ENCODE results near the gene REV3L. TPM values are rescaled to one million over a fixed set of nuclear protein-coding genes. Genes with fewer than 3 reads are reported as not detected.
A peak's percentile ranks its signal among the peaks of the same experiment; 100 is the strongest.

The REV3L gene
- total RNA-seq, 5 donors from 2014 or later (not counting 1 experiment from before 2014, with no cell fraction given): 18.0 to 27.6 (median 22.1) TPM

GRCh38 chr6:111274593-111275217 is 208.3 kb downstream of the REV3L start:
- H3K4me1 ChIP-seq (ENCODE audit: control insufficient read depth in 1 of 2, extremely low read depth in 1 of 2, insufficient read depth in 2 of 2, low read length in 2 of 2): no peaks in the 10 kb centered on the region
- Mint-ChIP-seq H3K4me3 (no peak overlapping the region), H3K27me3 (no peaks in the 10 kb centered on the region), H3K9me3 (peaks cover 11 to 30% (median 19%) of the 10 kb centered on the region in 3 donors), H3K4me1 (peaks cover 0 to 6% (median 0%) of the 10 kb centered on the region in 3 donors), H3K36me3 (peaks cover 71% of the 10 kb centered on the region), H3K27ac (no peak overlapping the region)
- H3K4me3 ChIP-seq (ENCODE audit: control insufficient read depth in 1 of 2, extremely low read depth in 1 of 2, low read length in 1 of 2): no peak overlapping the region
- POLR2A ChIA-PET: no interaction called here
- no CpG with 5 or more reads among the region's 3 CpGs for WGBS (ENCODE audit: insufficient coverage)
- H3K27ac ChIP-seq (ENCODE audit: low read length): no peak overlapping the region
- ATAC-seq (replicated peaks in 1 of 4): no peak
- CTCF ChIA-PET: interaction anchor here (0.5 to 0.7 kb wide), 2 partner anchors 19 to 265 kb away, joined by 4 to 6 read pairs; no protein-coding TSS in a partner anchor
- no peaks in the 10 kb centered on the region for H3K27me3 ChIP-seq (replicated peaks in 1 of 2; ENCODE audit: control insufficient read depth in 2 of 2, extremely low read depth in 1 of 2, insufficient read depth in 2 of 2, low read length in 1 of 2)
- peaks cover 10% of the 10 kb centered on the region for H3K9me3 ChIP-seq
- no peak for DNase-seq
- peaks cover 8 to 40% of the 10 kb centered on the region in 2 donors for H3K36me3 ChIP-seq (ENCODE audit: control insufficient read depth in 2 of 2, extremely low read depth in 1 of 2, insufficient read depth in 1 of 2, low read length in 1 of 2)

- ChIA-PET POLR2A (no interaction called here), CTCF (interaction anchor here in 1 of 2 donors (0.6 to 1.3 kb wide), 3 partner anchors 11 to 639 kb away, joined by 3 read pairs; a partner anchor contains a TSS)
- no peak overlapping the region for H3K4me3 Mint-ChIP-seq
- no peaks in the 10 kb centered on the region for H3K27me3 Mint-ChIP-seq
- H3K27ac Mint-ChIP-seq: no peak overlapping the region
- no CpG with 5 or more reads among the region's 4 CpGs for WGBS (ENCODE audit: insufficient coverage)
- Histone ChIP-seq H3K9me3 (no peaks in the 10 kb centered on the region), H3K27ac (ENCODE audit: low read length) (no peak overlapping the region), H3K4me3 (ENCODE audit: control insufficient read depth in 1 of 2, extremely low read depth in 1 of 2, low read length in 1 of 2) (no peak overlapping the region), H3K27me3 (replicated peaks in 1 of 2; ENCODE audit: control insufficient read depth in 2 of 2, extremely low read depth in 1 of 2, insufficient read depth in 2 of 2, low read length in 1 of 2) (no peaks in the 10 kb centered on the region), H3K36me3 (ENCODE audit: control insufficient read depth in 2 of 2, extremely low read depth in 1 of 2, insufficient read depth in 1 of 2, low read length in 1 of 2) (peaks cover 3 to 33% of the 10 kb centered on the region in 2 donors), H3K4me1 (ENCODE audit: control insufficient read depth in 1 of 2, extremely low read depth in 1 of 2, insufficient read depth in 2 of 2, low read length in 2 of 2) (no peaks in the 10 kb centered on the region)
- DNase-seq (no peak), ATAC-seq (replicated peaks in 1 of 4) (no peak)
- peaks cover 66% of the 10 kb centered on the region for H3K36me3 Mint-ChIP-seq
- peaks cover 7 to 18% (median 14%) of the 10 kb centered on the region in 3 donors for H3K9me3 Mint-ChIP-seq
- H3K4me1 Mint-ChIP-seq: peaks cover 12 to 23% (median 20%) of the 10 kb centered on the region in 3 donors
Measured at GRCh38 chr6:111270121-111270520, 212.9 kb downstream of the REV3L start.

GRCh38 chr6:111269401-111269970 is 213.5 kb downstream of the REV3L start:
- peaks cover 3 to 31% of the 10 kb centered on the region in 2 donors for H3K36me3 ChIP-seq (ENCODE audit: control insufficient read depth in 2 of 2, extremely low read depth in 1 of 2, insufficient read depth in 1 of 2, low read length in 1 of 2)
- Mint-ChIP-seq H3K4me1 (peaks cover 12 to 23% (median 20%) of the 10 kb centered on the region in 3 donors), H3K9me3 (peaks cover 5 to 14% (median 11%) of the 10 kb centered on the region in 3 donors), H3K36me3 (peaks cover 60% of the 10 kb centered on the region), H3K27ac (no peak overlapping the region), H3K27me3 (no peaks in the 10 kb centered on the region), H3K4me3 (no peak overlapping the region)
- no peak for DNase-seq
- ATAC-seq (replicated peaks in 1 of 4): no peak
- ChIA-PET POLR2A (no interaction called here), CTCF (interaction anchor here in 1 of 2 donors (1.1 kb wide), 1 partner anchor 11 kb away, joined by 3 read pairs; a partner anchor contains a TSS)
- no peaks in the 10 kb centered on the region for H3K9me3 ChIP-seq
- no peaks in the 10 kb centered on the region for H3K27me3 ChIP-seq (replicated peaks in 1 of 2; ENCODE audit: control insufficient read depth in 2 of 2, extremely low read depth in 1 of 2, insufficient read depth in 2 of 2, low read length in 1 of 2)
- no CpG with 5 or more reads among the region's 1 CpG for WGBS (ENCODE audit: insufficient coverage)
- H3K4me1 ChIP-seq (ENCODE audit: control insufficient read depth in 1 of 2, extremely low read depth in 1 of 2, insufficient read depth in 2 of 2, low read length in 2 of 2): no peaks in the 10 kb centered on the region
- H3K27ac ChIP-seq (ENCODE audit: low read length): no peak overlapping the region
- H3K4me3 ChIP-seq (ENCODE audit: control insufficient read depth in 1 of 2, extremely low read depth in 1 of 2, low read length in 1 of 2): no peak overlapping the region

GRCh38 chr6:111267764-111268333 is 215.2 kb downstream of the REV3L start:
- ChIA-PET POLR2A (interaction anchor here in 1 of 2 donors (0.6 kb wide), 1 partner anchor 240 kb away, joined by 3 read pairs; no protein-coding TSS in a partner anchor), CTCF (interaction anchor here in 1 of 2 donors (1.1 kb wide), 1 partner anchor 9 kb away, joined by 3 read pairs; a partner anchor contains a TSS)
- Histone ChIP-seq H3K27me3 (replicated peaks in 1 of 2; ENCODE audit: control insufficient read depth in 2 of 2, extremely low read depth in 1 of 2, insufficient read depth in 2 of 2, low read length in 1 of 2) (no peaks in the 10 kb centered on the region), H3K9me3 (no peaks in the 10 kb centered on the region), H3K4me3 (ENCODE audit: control insufficient read depth in 1 of 2, extremely low read depth in 1 of 2, low read length in 1 of 2) (no peak overlapping the region), H3K27ac (ENCODE audit: low read length) (no peak overlapping the region), H3K36me3 (ENCODE audit: control insufficient read depth in 2 of 2, extremely low read depth in 1 of 2, insufficient read depth in 1 of 2, low read length in 1 of 2) (peaks cover 10 to 38% of the 10 kb centered on the region in 2 donors), H3K4me1 (ENCODE audit: control insufficient read depth in 1 of 2, extremely low read depth in 1 of 2, insufficient read depth in 2 of 2, low read length in 2 of 2) (no peaks in the 10 kb centered on the region)
- DNase-seq (no peak), ATAC-seq (replicated peaks in 1 of 4) (no peak)
- Mint-ChIP-seq H3K4me1 (peaks cover 12 to 30% (median 28%) of the 10 kb centered on the region in 3 donors), H3K27me3 (no peaks in the 10 kb centered on the region), H3K27ac (no peak overlapping the region), H3K9me3 (no peaks in the 10 kb centered on the region), H3K4me3 (peak overlapping the region in 1 of 3 donors; percentile 25), H3K36me3 (peaks cover 51% of the 10 kb centered on the region)
- 100% methylated on average over 1 of the region's 7 CpGs for WGBS (ENCODE audit: insufficient coverage)

GRCh38 chr6:111266276-111266675 is 216.7 kb downstream of the REV3L start:
- CTCF ChIA-PET: no interaction called here
- Histone ChIP-seq H3K27ac (ENCODE audit: low read length) (no peak overlapping the region), H3K27me3 (replicated peaks in 1 of 2; ENCODE audit: control insufficient read depth in 2 of 2, extremely low read depth in 1 of 2, insufficient read depth in 2 of 2, low read length in 1 of 2) (no peaks in the 10 kb centered on the region), H3K4me1 (ENCODE audit: control insufficient read depth in 1 of 2, extremely low read depth in 1 of 2, insufficient read depth in 2 of 2, low read length in 2 of 2) (peaks cover 0 to 3% of the 10 kb centered on the region in 2 experiments), H3K36me3 (ENCODE audit: control insufficient read depth in 2 of 2, extremely low read depth in 1 of 2, insufficient read depth in 1 of 2, low read length in 1 of 2) (peaks cover 10 to 38% of the 10 kb centered on the region in 2 donors), H3K4me3 (ENCODE audit: control insufficient read depth in 1 of 2, extremely low read depth in 1 of 2, low read length in 1 of 2) (no peak overlapping the region), H3K9me3 (no peaks in the 10 kb centered on the region)
- Mint-ChIP-seq H3K9me3 (no peaks in the 10 kb centered on the region), H3K27ac (no peak overlapping the region), H3K4me3 (no peak overlapping the region), H3K36me3 (peaks cover 49% of the 10 kb centered on the region), H3K4me1 (peaks cover 18 to 36% (median 36%) of the 10 kb centered on the region in 3 donors), H3K27me3 (no peaks in the 10 kb centered on the region)
- POLR2A ChIA-PET: no interaction called here
- DNase-seq: no peak
- 100% methylated on average over 2 of the region's 2 CpGs for WGBS (ENCODE audit: insufficient coverage)
- no peak for ATAC-seq (replicated peaks in 1 of 4)

- Histone ChIP-seq H3K27ac (ENCODE audit: low read length) (no peak overlapping the region), H3K36me3 (ENCODE audit: control insufficient read depth in 2 of 2, extremely low read depth in 1 of 2, insufficient read depth in 1 of 2, low read length in 1 of 2) (peaks cover 10 to 38% of the 10 kb centered on the region in 2 donors), H3K27me3 (replicated peaks in 1 of 2; ENCODE audit: control insufficient read depth in 2 of 2, extremely low read depth in 1 of 2, insufficient read depth in 2 of 2, low read length in 1 of 2) (no peaks in the 10 kb centered on the region), H3K9me3 (no peaks in the 10 kb centered on the region), H3K4me3 (ENCODE audit: control insufficient read depth in 1 of 2, extremely low read depth in 1 of 2, low read length in 1 of 2) (no peak overlapping the region), H3K4me1 (ENCODE audit: control insufficient read depth in 1 of 2, extremely low read depth in 1 of 2, insufficient read depth in 2 of 2, low read length in 2 of 2) (peaks cover 0 to 4% of the 10 kb centered on the region in 2 experiments)
- WGBS (ENCODE audit: insufficient coverage): no CpG with 5 or more reads among the region's 6 CpGs
- POLR2A ChIA-PET: interaction anchor here in 1 of 2 donors (0.5 kb wide), 1 partner anchor 10 kb away, joined by 3 read pairs; no protein-coding TSS in a partner anchor
- ATAC-seq (replicated peaks in 1 of 4) (no peak), DNase-seq (no peak)
- Mint-ChIP-seq H3K4me3 (no peak overlapping the region), H3K27ac (no peak overlapping the region), H3K36me3 (peaks cover 49% of the 10 kb centered on the region), H3K9me3 (no peaks in the 10 kb centered on the region), H3K4me1 (peaks cover 22 to 40% (median 40%) of the 10 kb centered on the region in 3 donors), H3K27me3 (no peaks in the 10 kb centered on the region)
- CTCF ChIA-PET: no interaction called here
Measured at GRCh38 chr6:111265842-111266241, 217.2 kb downstream of the REV3L start.

Measured in T-cell (primary cell).